Measurements from ENCODE around the gene CLTCL1.

Gene CLTCL1

DNA sequence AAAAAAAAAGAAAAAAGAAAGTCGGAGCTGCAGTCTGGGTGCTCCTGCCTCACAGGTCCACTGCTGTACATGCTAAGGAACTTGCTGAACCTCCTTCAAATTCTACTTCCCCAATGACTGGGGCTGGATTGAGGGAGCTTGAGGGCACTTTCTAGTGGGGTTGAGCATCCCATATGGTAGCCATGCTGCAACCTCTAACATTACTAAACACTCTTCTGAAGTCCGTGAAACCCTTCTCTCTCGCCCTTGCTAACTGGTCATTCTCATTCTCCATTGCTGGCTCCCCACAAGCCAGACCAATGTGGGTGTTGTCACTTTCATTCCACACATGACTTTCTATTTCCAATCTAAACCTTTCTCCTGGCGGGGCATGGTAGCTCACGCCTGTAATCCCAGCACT, 148.3 kb downstream of the CLTCL1 start:
- Histone ChIP-seq H3K4me1 (ENCODE audit: control insufficient read depth in 1 of 2, insufficient read depth in 1 of 2, low read depth in 1 of 2, low read length in 1 of 2) (peaks cover 9 to 17% of the 10 kb centered on the region in 2 experiments), H3K4me3 (ENCODE audit: low read depth in 1 of 2, low read length in 1 of 2) (no peak overlapping the region), H3K36me3 (peaks cover 46% of the 10 kb centered on the region), H3K27ac (no peak overlapping the region), H3K27me3 (peaks cover 26% of the 10 kb centered on the region), H3K9me3 (no peaks in the 10 kb centered on the region)
- TF ChIP-seq, protein P1, sequence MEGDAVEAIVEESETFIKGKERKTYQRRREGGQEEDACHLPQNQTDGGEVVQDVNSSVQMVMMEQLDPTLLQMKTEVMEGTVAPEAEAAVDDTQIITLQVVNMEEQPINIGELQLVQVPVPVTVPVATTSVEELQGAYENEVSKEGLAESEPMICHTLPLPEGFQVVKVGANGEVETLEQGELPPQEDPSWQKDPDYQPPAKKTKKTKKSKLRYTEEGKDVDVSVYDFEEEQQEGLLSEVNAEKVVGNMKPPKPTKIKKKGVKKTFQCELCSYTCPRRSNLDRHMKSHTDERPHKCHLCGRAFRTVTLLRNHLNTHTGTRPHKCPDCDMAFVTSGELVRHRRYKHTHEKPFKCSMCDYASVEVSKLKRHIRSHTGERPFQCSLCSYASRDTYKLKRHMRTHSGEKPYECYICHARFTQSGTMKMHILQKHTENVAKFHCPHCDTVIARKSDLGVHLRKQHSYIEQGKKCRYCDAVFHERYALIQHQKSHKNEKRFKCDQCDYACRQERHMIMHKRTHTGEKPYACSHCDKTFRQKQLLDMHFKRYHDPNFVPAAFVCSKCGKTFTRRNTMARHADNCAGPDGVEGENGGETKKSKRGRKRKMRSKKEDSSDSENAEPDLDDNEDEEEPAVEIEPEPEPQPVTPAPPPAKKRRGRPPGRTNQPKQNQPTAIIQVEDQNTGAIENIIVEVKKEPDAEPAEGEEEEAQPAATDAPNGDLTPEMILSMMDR (IDR thresholded peaks at IDR 0.05), result no peak

DNA sequence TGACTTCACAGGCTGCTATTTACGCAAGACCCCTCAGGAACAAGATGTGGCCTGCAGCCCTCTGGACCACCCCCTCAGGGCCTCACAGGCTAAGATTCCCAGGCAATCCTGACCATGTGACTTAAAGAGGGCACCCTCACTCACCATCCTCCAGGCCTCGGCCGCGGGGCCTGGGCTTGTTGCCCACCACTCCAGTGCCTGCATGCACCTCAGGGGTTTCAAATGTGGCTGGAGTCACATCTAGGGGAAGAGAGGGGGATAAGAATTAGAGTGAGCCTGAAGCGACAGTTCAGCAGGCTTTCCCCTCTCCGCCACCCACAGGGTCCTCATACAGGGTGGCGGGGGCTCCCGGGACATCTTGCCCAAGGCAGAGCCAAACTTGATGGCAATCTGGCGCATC, 149.1 kb downstream of the CLTCL1 start:
- Histone ChIP-seq H3K4me1 (ENCODE audit: control insufficient read depth in 1 of 2, insufficient read depth in 1 of 2, low read depth in 1 of 2, low read length in 1 of 2) (peaks cover 9 to 17% of the 10 kb centered on the region in 2 experiments), H3K9me3 (no peaks in the 10 kb centered on the region), H3K27me3 (peaks cover 17% of the 10 kb centered on the region), H3K27ac (no peak overlapping the region), H3K36me3 (peaks cover 54% of the 10 kb centered on the region), H3K4me3 (ENCODE audit: low read depth in 1 of 2, low read length in 1 of 2) (no peak overlapping the region)
- TF ChIP-seq, protein P1 (IDR thresholded peaks at IDR 0.05), result no peak

DNA sequence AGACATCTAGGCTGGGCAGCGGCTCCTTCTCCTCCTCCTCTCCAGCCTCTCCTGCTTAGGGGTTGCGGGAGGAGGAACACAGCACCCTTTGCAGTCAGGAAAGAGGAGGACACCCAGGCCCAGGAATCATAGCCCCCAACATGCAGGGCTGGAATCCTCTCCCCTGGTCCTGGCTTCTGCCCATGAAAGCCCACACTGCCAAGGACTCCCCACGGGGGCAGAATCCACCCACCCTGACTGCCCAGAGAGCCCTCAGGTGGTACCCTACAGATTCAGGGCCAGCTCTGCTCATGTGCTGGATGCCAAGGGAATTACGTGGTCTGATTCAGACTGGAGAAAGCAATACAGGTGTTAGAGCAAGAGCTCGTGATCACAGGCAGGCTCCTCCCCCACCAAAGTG, 151.5 kb downstream of the CLTCL1 start:
- no peak overlapping the region for H3K27ac ChIP-seq
- no peaks in the 10 kb centered on the region for H3K9me3 ChIP-seq
- no peaks in the 10 kb centered on the region for H3K27me3 ChIP-seq
- TF ChIP-seq, protein P1 (IDR thresholded peaks at IDR 0.05), result no peak
- H3K36me3 ChIP-seq, result peaks cover 79% of the 10 kb centered on the region
- peaks cover 9 to 16% of the 10 kb centered on the region in 2 experiments for H3K4me1 ChIP-seq (ENCODE audit: control insufficient read depth in 1 of 2, insufficient read depth in 1 of 2, low read depth in 1 of 2, low read length in 1 of 2)
- no peak overlapping the region for H3K4me3 ChIP-seq (ENCODE audit: low read depth in 1 of 2, low read length in 1 of 2)

DNA sequence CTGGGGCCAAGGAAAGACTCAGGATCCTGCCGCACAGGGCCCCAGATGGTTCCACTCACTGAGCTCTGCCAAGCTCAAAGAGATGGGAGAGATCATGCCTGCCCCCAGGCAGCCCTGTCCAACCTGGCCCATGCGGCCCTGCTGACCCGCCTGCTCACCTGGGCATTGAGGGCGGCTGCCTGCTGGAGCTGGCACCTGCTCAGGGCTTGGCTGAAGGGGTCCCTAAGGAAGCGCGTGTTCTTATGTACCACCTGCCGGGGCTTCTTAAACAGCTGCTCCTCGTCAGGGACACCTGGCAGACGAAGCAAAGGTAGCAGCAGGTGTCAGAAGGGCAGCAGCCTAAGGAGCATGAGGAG, 152.5 kb downstream of the CLTCL1 start:
- Histone ChIP-seq H3K4me3 (ENCODE audit: low read depth in 1 of 2, low read length in 1 of 2) (no peak overlapping the region), H3K36me3 (peaks cover 89% of the 10 kb centered on the region), H3K9me3 (no peaks in the 10 kb centered on the region), H3K27ac (no peak overlapping the region), H3K27me3 (no peaks in the 10 kb centered on the region), H3K4me1 (ENCODE audit: control insufficient read depth in 1 of 2, insufficient read depth in 1 of 2, low read depth in 1 of 2, low read length in 1 of 2) (peaks cover 6 to 9% of the 10 kb centered on the region in 2 experiments)
- TF ChIP-seq, protein P1 (IDR thresholded peaks at IDR 0.05), result no peak

DNA sequence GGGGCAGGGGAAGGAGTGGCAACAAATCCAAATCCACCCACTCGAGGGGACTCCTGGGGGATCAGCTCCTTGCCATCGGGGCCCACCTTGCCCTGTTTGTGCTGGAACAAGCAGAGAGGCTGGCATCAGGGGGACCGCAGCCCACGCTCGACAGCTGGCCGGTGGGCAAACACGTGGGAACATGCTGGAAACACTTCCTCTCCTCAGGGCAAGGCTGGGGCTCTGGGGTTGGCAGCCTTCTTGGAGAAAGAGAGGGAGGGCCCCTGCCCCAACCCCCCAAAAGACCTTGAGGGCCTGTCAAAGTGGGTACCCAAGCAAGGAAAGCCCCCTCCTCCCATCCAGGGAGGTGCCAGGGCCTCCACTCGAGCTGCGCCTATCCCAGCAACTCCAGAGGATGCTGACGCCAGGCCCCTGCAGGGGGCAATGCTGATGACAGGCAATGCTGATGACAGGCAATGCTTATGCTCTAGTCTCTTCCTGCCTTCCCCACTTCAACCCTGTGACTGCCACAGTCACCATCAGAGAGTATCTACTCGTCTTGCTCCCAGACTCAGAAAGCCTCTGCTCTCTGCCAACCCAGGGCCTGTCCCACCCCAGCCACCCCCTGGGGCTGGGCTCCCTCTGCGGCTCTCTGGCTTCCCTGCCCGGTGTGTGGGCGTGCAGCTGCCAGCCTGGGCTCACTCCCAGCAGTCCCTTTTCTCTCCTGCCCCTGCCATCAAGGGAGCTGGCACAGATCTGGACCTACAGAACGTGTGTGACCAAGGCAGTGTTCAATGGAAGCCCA, 153.1 kb downstream of the CLTCL1 start:
- H3K4me1 ChIP-seq (ENCODE audit: control insufficient read depth in 1 of 2, insufficient read depth in 1 of 2, low read depth in 1 of 2, low read length in 1 of 2), result peaks cover under 1 to 3% of the 10 kb centered on the region in 2 experiments
- TF ChIP-seq, protein P1 (IDR thresholded peaks at IDR 0.05), result no peak
- H3K9me3 ChIP-seq, result no peaks in the 10 kb centered on the region
- no peak overlapping the region for H3K27ac ChIP-seq
- H3K27me3 ChIP-seq, result no peaks in the 10 kb centered on the region
- peaks cover 94% of the 10 kb centered on the region for H3K36me3 ChIP-seq
- H3K4me3 ChIP-seq (ENCODE audit: low read depth in 1 of 2, low read length in 1 of 2), result no peak overlapping the region

Measured in neutrophil (primary cell).